NT2/D1 (cell line): ENCODE data around the gene FLAD1.

ENCODE experiments used
- SUZ12 ChIP-seq: IDR thresholded peaks from 2 replicates; pipeline ENCODE4 v1.6.1; 2011; ENCODE audit not compliant: insufficient read length, insufficient read depth; ENCODE audit errors: extremely low read depth
- YY1 ChIP-seq: IDR thresholded peaks from 2 replicates; pipeline ENCODE4 v1.6.1; 2011; ENCODE audit not compliant: insufficient read length, insufficient read depth
- ZNF274 ChIP-seq: IDR thresholded peaks from 2 replicates; pipeline ENCODE4 v1.6.1; 2011; ENCODE audit warnings: mild to moderate bottlenecking, low read depth, low read length

GRCh38 chr1:155003766-155004351 lies 20.7 kb downstream of the FLAD1 start:
- TF ChIP-seq YY1: no peak
- TF ChIP-seq SUZ12: no peak
- no peak for TF ChIP-seq ZNF274
